Stimulated activated naive CD8-positive, alpha-beta T cell treated with anti-CD3 and anti-CD28 coated beads, Interleukin-15, Interleukin-2, amounts not matched to agents 100 ng/mL and 50 ng/mL, for 24 hours (primary cell): ENCODE results near the gene DYRK4.
A peak's percentile ranks its signal among the peaks of the same experiment; 100 is the strongest.

Experiments used
- H3K27ac Mint-ChIP-seq: one replicate; pipeline ENCODE4 v1.8.0; 2021; ENCODE audit warnings: mild to moderate bottlenecking, mixed read lengths
- H3K27me3 Mint-ChIP-seq: one replicate; pipeline ENCODE4 v1.8.0; 2021; ENCODE audit warnings: mixed read lengths
- H3K36me3 Mint-ChIP-seq: one replicate; pipeline ENCODE4 v1.8.0; 2021; ENCODE audit warnings: low read depth, mixed read lengths
- H3K4me1 Mint-ChIP-seq: one replicate; pipeline ENCODE4 v1.8.0; 2021; ENCODE audit warnings: low read depth, mixed read lengths
- H3K4me3 Mint-ChIP-seq: one replicate; pipeline ENCODE4 v1.8.0; 2021; ENCODE audit warnings: mild to moderate bottlenecking, mixed read lengths
- H3K9me3 Mint-ChIP-seq: one replicate; pipeline ENCODE4 v1.8.0; 2021; ENCODE audit warnings: mixed read lengths

Gene DYRK4

DNA sequence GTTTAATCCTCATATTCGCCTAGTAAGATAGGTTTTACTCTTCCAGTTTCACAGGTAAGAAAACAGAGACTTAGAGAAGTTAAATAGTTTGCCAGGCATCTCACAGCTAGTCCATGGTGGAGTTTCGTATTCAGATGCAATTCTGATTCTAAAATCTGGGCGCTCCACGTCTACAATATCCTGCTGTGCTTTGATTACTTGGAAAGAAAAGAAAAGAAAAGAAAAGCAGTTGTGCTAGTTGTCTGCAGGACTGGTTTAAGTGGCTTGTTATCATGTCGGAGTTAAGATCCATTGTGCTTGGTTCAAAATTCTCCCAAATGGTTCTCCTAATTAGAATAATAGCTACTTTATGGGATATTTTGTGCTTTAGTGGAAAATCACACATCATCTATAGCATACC, 68.3 kb downstream of the DYRK4 start:
- Mint-ChIP-seq H3K4me3 (no peak overlapping the region), H3K4me1 (no peaks in the 10 kb centered on the region), H3K36me3 (no peaks in the 10 kb centered on the region), H3K27me3 (peaks cover 3% of the 10 kb centered on the region), H3K9me3 (no peaks in the 10 kb centered on the region), H3K27ac (no peak overlapping the region)

GRCh38 chr12:4643747-4644146, 81.7 kb downstream of the DYRK4 start:
- no peaks in the 10 kb centered on the region for H3K9me3 Mint-ChIP-seq
- H3K4me3 Mint-ChIP-seq = no peak overlapping the region
- peaks cover 16% of the 10 kb centered on the region for H3K4me1 Mint-ChIP-seq
- H3K27ac Mint-ChIP-seq = no peak overlapping the region
- peaks cover 3% of the 10 kb centered on the region for H3K27me3 Mint-ChIP-seq
- H3K36me3 Mint-ChIP-seq = no peaks in the 10 kb centered on the region

DNA sequence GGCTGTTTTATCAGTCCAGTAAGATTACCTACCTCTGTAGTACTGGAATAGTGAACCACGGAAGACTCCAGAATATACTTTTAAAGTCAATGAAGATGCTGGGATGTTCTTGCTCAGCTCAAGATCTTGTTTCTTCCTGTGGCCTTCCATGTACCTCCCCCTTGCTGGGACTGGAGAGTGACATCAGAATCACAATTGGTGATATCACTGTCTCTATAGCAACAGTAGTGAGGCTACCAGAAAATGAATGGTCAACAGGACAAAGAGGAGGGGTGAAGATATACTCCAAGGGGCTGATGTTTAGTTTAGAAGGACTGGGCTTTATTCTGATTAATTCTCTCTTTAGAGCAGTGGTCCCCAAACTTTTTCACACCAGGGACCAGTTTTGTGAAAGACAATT, 83.0 kb downstream of the DYRK4 start:
- H3K4me1 Mint-ChIP-seq = peaks cover 24% of the 10 kb centered on the region
- no peaks in the 10 kb centered on the region for H3K9me3 Mint-ChIP-seq

GRCh38 chr12:4648104-4648500, 86.1 kb downstream of the DYRK4 start:
- H3K27ac Mint-ChIP-seq = peak overlapping the region; percentile 95

More for the DNA sequence above, 83.0 kb downstream of the DYRK4 start:
- Mint-ChIP-seq H3K27me3 (peaks cover 3% of the 10 kb centered on the region), H3K4me3 (no peak overlapping the region), H3K36me3 (no peaks in the 10 kb centered on the region), H3K27ac (no peak overlapping the region)

DNA sequence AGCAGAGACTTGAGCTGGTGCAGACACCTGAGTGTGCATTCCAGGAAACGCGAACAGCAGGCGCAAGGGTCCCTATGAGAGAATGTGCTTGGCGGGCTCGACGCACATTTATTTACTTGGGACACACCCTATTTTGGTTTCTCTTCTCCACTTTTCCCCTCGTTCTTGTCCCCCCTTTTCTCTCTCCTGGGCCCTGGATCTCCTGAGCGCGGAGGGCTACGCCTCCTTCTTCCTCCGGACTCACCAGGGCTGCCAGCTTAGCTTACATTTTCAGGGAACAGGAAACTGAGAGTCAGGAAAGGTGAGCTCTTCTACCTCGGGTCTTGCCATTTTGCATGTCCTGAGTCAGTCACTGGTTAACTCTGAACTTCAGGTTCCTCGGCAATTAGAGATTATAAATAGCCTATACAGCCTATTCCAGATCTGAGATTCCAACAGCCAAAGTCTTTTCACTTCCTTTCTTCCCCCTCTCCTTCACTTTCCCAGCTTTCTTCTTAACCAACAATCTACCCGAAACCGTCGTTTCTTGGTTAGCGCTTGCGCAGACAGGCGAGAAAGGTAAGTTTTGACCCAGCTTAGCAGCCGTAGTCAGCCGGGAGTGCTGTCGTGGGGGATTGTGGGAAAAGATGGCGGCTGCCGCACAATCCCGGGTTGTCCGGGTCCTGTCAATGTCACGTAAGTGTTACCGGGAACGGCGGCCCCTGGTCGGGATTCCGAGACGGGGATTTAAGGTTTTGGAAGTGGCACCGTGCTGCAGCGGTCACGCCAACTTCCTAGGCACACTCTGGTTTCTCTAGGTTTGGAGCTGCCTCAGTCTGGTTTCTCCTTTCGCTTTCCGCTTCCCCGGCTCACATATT, 86.7 kb downstream of the DYRK4 start, which contains the start of the genes AKAP3 and NDUFA9:
TSS of gene AKAP3 (minus strand) at position 551 of the 857 bp plus-strand sequence. CDS start 10,855 bp downstream, outside the sequence.
TSS of gene NDUFA9 (plus strand) at position 614 of the 857 bp plus-strand sequence. CDS start at position 627, 13 bp downstream.
- peaks cover 53% of the 10 kb centered on the region for H3K4me1 Mint-ChIP-seq

More at GRCh38 chr12:4648104-4648500, 86.1 kb downstream of the DYRK4 start:
- peaks cover 47% of the 10 kb centered on the region for H3K4me1 Mint-ChIP-seq
- peaks cover 6% of the 10 kb centered on the region for H3K36me3 Mint-ChIP-seq
- H3K27me3 Mint-ChIP-seq = no peaks in the 10 kb centered on the region
- H3K4me3 Mint-ChIP-seq = peak overlapping the region; percentile 95
- H3K9me3 Mint-ChIP-seq = no peaks in the 10 kb centered on the region

GRCh38 chr12:4649358-4649661, 87.3 kb downstream of the DYRK4 start:
- Mint-ChIP-seq H3K4me1 (peaks cover 55% of the 10 kb centered on the region), H3K9me3 (no peaks in the 10 kb centered on the region), H3K27ac (peak overlapping the region; percentile 95), H3K4me3 (peak overlapping the region; percentile 95), H3K27me3 (no peaks in the 10 kb centered on the region), H3K36me3 (peaks cover 15% of the 10 kb centered on the region)

More for the DNA sequence above, 86.7 kb downstream of the DYRK4 start, which contains the start of the genes AKAP3 and NDUFA9:
- peak within 1 kb of the TSS; percentile 95 for H3K27ac Mint-ChIP-seq
- peak within 1 kb of the TSS; percentile 95 for H3K4me3 Mint-ChIP-seq
- peaks cover 10% of the 10 kb centered on the region for H3K36me3 Mint-ChIP-seq
- H3K9me3 Mint-ChIP-seq = no peaks in the 10 kb centered on the region
- no peaks in the 10 kb centered on the region for H3K27me3 Mint-ChIP-seq

DNA sequence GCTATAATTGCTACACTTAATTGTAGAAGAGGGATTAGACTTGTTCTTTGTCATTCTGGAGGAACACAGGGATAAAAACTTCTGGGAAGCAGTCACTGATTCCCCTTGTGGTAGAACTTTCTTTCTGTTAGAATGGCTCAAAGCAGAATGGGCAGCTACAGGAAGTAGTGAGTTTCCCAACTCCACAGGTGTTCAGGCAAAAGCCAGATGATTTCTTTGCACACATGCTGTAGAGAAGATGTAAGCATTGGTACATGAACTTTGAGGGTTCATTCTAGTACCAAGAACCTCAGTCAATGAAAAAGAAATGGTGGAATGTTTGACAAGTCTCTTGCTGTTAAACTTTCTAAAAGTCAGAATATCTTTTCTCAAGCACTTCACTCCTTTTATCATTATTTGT, 91.2 kb downstream of the DYRK4 start:
- peaks cover 44% of the 10 kb centered on the region for H3K4me1 Mint-ChIP-seq
- no peak overlapping the region for H3K27ac Mint-ChIP-seq
- H3K9me3 Mint-ChIP-seq = no peaks in the 10 kb centered on the region
- H3K36me3 Mint-ChIP-seq = peaks cover 45% of the 10 kb centered on the region
- no peak overlapping the region for H3K4me3 Mint-ChIP-seq
- H3K27me3 Mint-ChIP-seq = no peaks in the 10 kb centered on the region

GRCh38 chr12:4653691-4654090, 91.7 kb downstream of the DYRK4 start:
- peaks cover 45% of the 10 kb centered on the region for H3K36me3 Mint-ChIP-seq
- no peak overlapping the region for H3K4me3 Mint-ChIP-seq
- H3K27me3 Mint-ChIP-seq = no peaks in the 10 kb centered on the region
- peaks cover 40% of the 10 kb centered on the region for H3K4me1 Mint-ChIP-seq
- H3K27ac Mint-ChIP-seq = no peak overlapping the region
- H3K9me3 Mint-ChIP-seq = no peaks in the 10 kb centered on the region
